Parathyroid adenoma (tissue), 2 donors: ENCODE measurements around the gene GPT2.
A peak's percentile ranks its signal among the peaks of the same experiment; 100 is the strongest.

Experiments used
- H2AFZ ChIP-seq: fragments of 300-600 bp; sonication (generic); one replicate; pipeline ENCODE4 v1.7.0; 2017; ENCODE audit warnings: antibody characterized with exemption, mild to moderate bottlenecking
- H3K27ac ChIP-seq: fragments of 300-600 bp; sonication (generic); one replicate; pipeline ENCODE4 v1.7.0; 2017
- H3K27me3 ChIP-seq: fragments of 300-600 bp; sonication (generic); one replicate; pipeline ENCODE4 v1.7.0; 2017; ENCODE audit warnings: low read length; ENCODE audit not compliant: control insufficient read depth, insufficient read depth
- H3K36me3 ChIP-seq: fragments of 300-600 bp; sonication (generic); one replicate; pipeline ENCODE4 v1.7.0; 2017; ENCODE audit warnings: low read length; ENCODE audit not compliant: control insufficient read depth, insufficient read depth
- H3K4me1 ChIP-seq: fragments of 300-600 bp; sonication (generic); one replicate; pipeline ENCODE4 v1.7.0; 2017; ENCODE audit warnings: control low read depth
- H3K4me2 ChIP-seq: fragments of 300-600 bp; sonication (generic); one replicate; pipeline ENCODE4 v1.7.0; 2017; ENCODE audit warnings: low read length
- H3K4me3 ChIP-seq: fragments of 300-600 bp; sonication (generic); one replicate; pipeline ENCODE4 v1.7.0; 2017; ENCODE audit warnings: low read depth, low read length
- H3K79me2 ChIP-seq: fragments of 300-600 bp; sonication (generic); one replicate; pipeline ENCODE4 v1.7.0; 2017; ENCODE audit warnings: control low read depth
- H3K9ac ChIP-seq: fragments of 300-600 bp; sonication (generic); one replicate; pipeline ENCODE4 v1.7.0; 2017; ENCODE audit warnings: mild to moderate bottlenecking
- H3K9me3 ChIP-seq: fragments of 300-600 bp; sonication (generic); one replicate; pipeline ENCODE4 v1.7.0; 2017; ENCODE audit warnings: low read length; ENCODE audit not compliant: control insufficient read depth
- TF ChIP-seq, protein P1 (sequence below): fragments of 300-600 bp; sonication (generic); IDR thresholded peaks from one replicate; pipeline ENCODE4 v1.7.0; 2017; ENCODE audit warnings: antibody characterized with exemption, mild to moderate bottlenecking
- donor health status: primary hyperparathyroidism.

GPT2 gene

DNA sequence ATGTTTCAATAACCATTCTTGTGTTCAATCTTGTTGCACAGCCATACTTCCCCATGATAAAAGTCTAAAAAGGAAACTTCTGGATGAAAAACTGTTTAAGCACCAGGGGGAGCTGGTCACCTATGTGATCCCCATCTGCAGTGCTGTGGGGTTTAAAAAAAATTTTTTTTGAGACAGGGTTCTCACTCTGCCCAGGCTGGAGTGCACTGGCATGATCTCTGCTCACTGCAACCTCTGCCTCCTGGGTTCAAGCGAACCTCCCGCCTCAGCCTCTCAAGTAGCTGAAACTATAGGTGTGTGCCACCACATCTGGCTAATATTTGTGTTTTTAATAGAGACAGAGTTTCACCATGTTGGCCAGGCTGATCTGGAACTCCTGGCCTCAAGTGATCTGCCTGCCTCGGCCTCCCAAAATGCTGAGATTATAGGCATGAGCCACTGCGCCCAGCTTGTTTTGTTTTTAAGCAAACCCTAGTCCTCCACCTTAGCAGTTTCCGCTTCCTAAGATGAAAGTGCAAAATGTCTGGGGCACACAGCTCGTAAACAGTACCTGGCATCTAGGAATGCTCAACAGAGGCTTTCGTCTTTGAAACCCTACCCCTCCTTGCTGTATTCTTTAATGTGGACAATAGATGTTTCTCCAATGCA, 63.9 kb downstream of the GPT2 start:
- Histone ChIP-seq H3K4me2 (no peak overlapping the region), H3K4me1 (no peaks in the 10 kb centered on the region), H2AFZ (no peak overlapping the region), H3K36me3 (no peaks in the 10 kb centered on the region), H3K27me3 (no peaks in the 10 kb centered on the region), H3K4me3 (no peak overlapping the region), H3K9ac (no peak overlapping the region), H3K27ac (no peak overlapping the region), H3K9me3 (no peaks in the 10 kb centered on the region), H3K79me2 (no peaks in the 10 kb centered on the region)
- TF ChIP-seq, protein P1, sequence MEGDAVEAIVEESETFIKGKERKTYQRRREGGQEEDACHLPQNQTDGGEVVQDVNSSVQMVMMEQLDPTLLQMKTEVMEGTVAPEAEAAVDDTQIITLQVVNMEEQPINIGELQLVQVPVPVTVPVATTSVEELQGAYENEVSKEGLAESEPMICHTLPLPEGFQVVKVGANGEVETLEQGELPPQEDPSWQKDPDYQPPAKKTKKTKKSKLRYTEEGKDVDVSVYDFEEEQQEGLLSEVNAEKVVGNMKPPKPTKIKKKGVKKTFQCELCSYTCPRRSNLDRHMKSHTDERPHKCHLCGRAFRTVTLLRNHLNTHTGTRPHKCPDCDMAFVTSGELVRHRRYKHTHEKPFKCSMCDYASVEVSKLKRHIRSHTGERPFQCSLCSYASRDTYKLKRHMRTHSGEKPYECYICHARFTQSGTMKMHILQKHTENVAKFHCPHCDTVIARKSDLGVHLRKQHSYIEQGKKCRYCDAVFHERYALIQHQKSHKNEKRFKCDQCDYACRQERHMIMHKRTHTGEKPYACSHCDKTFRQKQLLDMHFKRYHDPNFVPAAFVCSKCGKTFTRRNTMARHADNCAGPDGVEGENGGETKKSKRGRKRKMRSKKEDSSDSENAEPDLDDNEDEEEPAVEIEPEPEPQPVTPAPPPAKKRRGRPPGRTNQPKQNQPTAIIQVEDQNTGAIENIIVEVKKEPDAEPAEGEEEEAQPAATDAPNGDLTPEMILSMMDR: peak; percentile 48

DNA sequence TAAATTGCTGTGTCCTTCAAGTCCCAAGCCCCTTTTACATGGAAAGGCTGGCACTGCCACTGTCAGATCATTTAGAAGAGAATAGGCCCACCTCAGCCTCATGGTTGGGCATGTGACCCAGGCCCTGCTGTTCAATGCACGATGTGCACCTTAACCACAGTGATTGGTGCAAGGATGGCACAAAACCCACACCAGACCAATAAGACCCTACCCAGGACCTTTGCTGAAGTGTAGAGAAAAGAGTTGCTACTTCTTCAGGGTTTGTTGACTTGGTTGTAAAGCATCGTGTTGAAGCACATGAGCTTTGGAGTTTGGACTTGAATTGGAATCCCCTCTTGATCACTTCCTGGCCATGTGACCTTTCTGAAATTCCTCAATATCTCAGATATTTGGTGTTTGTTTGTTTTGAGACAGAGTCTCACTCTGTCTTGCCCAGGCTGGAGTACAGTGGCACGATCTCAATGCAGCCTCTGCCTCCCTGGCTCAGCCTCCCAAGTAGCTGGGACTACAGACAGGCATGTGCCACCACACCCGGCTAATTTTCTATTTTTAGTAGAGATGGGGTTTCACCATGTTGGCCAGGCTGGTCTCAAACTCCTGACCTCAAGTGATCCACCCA, 64.5 kb downstream of the GPT2 start:
- Histone ChIP-seq H3K27me3 (no peaks in the 10 kb centered on the region), H3K4me2 (no peak overlapping the region), H3K9ac (no peak overlapping the region), H3K4me1 (no peaks in the 10 kb centered on the region), H3K36me3 (no peaks in the 10 kb centered on the region), H2AFZ (no peak overlapping the region), H3K79me2 (no peaks in the 10 kb centered on the region), H3K4me3 (no peak overlapping the region), H3K27ac (no peak overlapping the region), H3K9me3 (no peaks in the 10 kb centered on the region)
- TF ChIP-seq, protein P1: no peak

DNA sequence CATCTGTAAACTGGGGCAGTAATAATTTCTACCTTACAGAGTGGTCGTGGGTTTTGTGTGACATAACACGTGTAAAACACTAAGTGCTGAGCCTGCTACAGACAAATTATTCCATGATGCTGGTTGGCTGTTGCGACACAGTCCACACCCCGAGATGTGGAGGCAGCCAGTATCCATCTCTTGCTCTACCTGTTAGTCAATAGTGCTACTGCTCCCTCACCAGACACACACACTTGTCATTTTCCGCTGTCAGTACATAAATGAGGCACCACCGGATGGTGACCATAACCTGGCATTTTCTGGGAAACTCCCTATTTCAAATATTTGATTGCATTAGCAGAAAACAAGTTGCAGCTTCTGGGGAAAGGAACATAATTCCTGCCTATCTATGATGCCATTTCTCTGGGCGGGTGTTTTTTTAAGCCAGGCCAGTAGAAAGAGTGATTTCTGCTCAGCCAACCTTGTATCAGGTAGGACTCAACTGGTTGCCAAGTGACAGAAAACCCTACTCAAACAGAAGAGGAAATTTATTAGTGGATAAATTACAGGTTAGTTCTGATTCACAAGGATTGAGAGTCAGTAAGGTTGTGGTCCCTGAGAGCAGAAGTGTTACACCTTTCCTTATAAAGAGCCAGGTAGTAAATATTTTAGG, 65.2 kb downstream of the GPT2 start:
- TF ChIP-seq, protein P1: no peak
- Histone ChIP-seq H3K79me2 (no peaks in the 10 kb centered on the region), H3K27ac (no peak overlapping the region), H3K4me2 (no peak overlapping the region), H3K4me1 (no peaks in the 10 kb centered on the region), H3K9me3 (no peaks in the 10 kb centered on the region), H3K4me3 (no peak overlapping the region), H3K27me3 (no peaks in the 10 kb centered on the region), H2AFZ (no peak overlapping the region), H3K9ac (no peak overlapping the region), H3K36me3 (no peaks in the 10 kb centered on the region)

DNA sequence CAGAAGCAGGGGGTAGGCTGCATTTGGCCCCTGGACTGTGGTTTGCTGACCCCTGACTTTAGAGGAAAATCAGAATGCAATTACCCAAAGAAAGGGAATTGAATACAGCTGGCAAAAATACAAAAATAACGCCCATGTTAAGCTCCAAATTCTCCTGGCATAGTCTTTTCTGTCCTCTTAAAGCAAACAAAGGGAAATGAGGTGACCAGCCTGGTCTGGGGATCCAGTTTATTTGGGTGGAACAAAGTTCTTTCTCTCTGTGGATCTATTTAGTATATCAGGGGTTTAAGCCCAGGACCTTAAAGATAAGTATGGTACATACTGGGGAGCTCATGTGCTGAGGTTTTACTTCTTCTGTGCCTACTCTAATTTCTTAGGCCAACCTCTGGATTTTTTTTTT, 65.8 kb downstream of the GPT2 start:
- Histone ChIP-seq H2AFZ (no peak overlapping the region), H3K9me3 (no peaks in the 10 kb centered on the region), H3K27me3 (no peaks in the 10 kb centered on the region), H3K79me2 (no peaks in the 10 kb centered on the region), H3K36me3 (no peaks in the 10 kb centered on the region), H3K4me2 (no peak overlapping the region), H3K27ac (no peak overlapping the region), H3K9ac (no peak overlapping the region), H3K4me1 (no peaks in the 10 kb centered on the region), H3K4me3 (no peak overlapping the region)
- TF ChIP-seq, protein P1: no peak
